ENCODE data around the gene KRTAP5-7.

The KRTAP5-7 gene

DNA sequence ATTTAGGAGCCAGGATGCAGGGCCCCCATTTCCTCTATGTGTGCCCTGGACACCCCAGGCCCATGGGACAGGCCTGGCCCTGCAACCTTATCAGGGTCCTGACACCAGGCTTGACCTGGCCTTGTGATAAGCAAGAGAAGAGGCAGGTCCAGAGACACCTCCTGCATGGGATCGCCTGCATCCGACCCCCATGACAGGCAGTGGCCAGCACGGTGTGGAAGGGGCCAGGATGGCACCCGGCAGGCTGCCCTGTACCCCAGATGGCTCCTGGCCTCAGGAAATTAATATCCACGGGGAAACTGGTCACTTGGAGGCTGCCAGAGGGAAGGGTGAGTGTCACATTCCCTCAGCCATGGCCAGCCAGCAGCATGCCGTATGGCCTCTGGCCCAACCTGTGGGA, 27.9 kb downstream of the KRTAP5-7 start:
- no peaks in the 10 kb centered on the region for H4K20me1 ChIP-seq (ENCODE audit: insufficient read depth, low read length)
- peaks cover 14% of the 10 kb centered on the region for H3K27me3 ChIP-seq (ENCODE audit: low read depth, low read length)
- no peak overlapping the region for H3K4me3 ChIP-seq (ENCODE audit: low read length)
- TF ChIP-seq, protein P1, sequence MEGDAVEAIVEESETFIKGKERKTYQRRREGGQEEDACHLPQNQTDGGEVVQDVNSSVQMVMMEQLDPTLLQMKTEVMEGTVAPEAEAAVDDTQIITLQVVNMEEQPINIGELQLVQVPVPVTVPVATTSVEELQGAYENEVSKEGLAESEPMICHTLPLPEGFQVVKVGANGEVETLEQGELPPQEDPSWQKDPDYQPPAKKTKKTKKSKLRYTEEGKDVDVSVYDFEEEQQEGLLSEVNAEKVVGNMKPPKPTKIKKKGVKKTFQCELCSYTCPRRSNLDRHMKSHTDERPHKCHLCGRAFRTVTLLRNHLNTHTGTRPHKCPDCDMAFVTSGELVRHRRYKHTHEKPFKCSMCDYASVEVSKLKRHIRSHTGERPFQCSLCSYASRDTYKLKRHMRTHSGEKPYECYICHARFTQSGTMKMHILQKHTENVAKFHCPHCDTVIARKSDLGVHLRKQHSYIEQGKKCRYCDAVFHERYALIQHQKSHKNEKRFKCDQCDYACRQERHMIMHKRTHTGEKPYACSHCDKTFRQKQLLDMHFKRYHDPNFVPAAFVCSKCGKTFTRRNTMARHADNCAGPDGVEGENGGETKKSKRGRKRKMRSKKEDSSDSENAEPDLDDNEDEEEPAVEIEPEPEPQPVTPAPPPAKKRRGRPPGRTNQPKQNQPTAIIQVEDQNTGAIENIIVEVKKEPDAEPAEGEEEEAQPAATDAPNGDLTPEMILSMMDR (IDR thresholded peaks at IDR 0.05; ENCODE audit: low read depth, low read length) = no peak
- no peak for TF ChIP-seq EZH2phosphoT487 (IDR thresholded peaks at IDR 0.05; ENCODE audit: low read depth)
- no peak overlapping the region for H3K27ac ChIP-seq (ENCODE audit: low read length)
- no peak overlapping the region for H2AFZ ChIP-seq (ENCODE audit: low read depth, low read length)
- H3K4me1 ChIP-seq (ENCODE audit: low read length) = peaks cover 25% of the 10 kb centered on the region
- no peak overlapping the region for H3K9ac ChIP-seq (ENCODE audit: low read length)
- no peaks in the 10 kb centered on the region for H3K9me3 ChIP-seq (ENCODE audit: insufficient read depth, low read length)
- H3K79me2 ChIP-seq (ENCODE audit: low read length) = no peaks in the 10 kb centered on the region
- no peak overlapping the region for H3K4me2 ChIP-seq (ENCODE audit: low read length)
- H3K36me3 ChIP-seq (replicated peaks; ENCODE audit: low read depth, low read length) = no peaks in the 10 kb centered on the region

DNA sequence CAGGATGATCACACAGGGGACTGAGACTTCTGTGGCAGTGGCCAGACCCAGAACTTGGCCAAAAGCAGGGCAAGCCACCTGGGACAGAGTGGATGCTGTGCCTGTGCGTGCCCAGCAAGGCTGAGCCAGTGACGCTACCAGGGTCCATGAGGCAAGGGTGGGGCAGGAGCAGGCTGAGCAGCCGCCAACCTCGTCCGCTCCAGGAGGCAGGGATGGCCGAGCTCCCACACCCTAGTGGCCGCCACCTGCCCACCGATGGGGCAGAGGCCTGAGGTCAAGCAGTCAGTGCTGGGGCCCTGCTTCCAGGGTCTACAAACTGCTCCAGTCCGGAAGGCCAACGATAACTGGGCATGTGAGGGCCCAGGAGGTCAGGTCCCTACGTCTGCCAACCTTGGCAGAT, 28.4 kb downstream of the KRTAP5-7 start:
- TF ChIP-seq, protein P1 (IDR thresholded peaks at IDR 0.05; ENCODE audit: low read depth, low read length) = no peak
- no peak for TF ChIP-seq EZH2phosphoT487 (IDR thresholded peaks at IDR 0.05; ENCODE audit: low read depth)

DNA sequence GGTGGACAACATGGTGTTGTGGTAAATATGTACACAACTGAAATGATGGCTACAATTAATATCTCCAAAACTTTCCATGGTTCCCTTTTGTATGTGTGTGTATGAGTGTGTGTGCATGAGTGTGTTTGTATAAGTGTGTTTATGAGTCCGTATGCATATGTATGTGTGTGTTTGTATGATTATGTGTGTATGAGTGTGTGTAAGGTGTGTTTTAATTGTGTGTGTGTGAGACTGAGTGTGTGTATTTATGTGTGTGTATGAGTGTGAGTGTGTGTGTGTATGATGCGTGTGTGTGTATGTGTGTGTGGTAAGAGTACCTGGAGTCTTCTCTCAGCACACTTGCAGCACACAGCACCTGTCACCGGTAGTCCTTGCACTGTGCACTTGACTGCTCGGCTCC, 29.0 kb downstream of the KRTAP5-7 start:
- no peaks in the 10 kb centered on the region for H3K79me2 ChIP-seq (ENCODE audit: low read length)
- H3K27ac ChIP-seq (ENCODE audit: low read length) = no peak overlapping the region
- H3K36me3 ChIP-seq (replicated peaks; ENCODE audit: low read depth, low read length) = no peaks in the 10 kb centered on the region
- H3K9ac ChIP-seq (ENCODE audit: low read length) = no peak overlapping the region
- H3K4me3 ChIP-seq (ENCODE audit: low read length) = no peak overlapping the region
- no peak overlapping the region for H3K4me2 ChIP-seq (ENCODE audit: low read length)
- H2AFZ ChIP-seq (ENCODE audit: low read depth, low read length) = no peak overlapping the region
- TF ChIP-seq, protein P1 (IDR thresholded peaks at IDR 0.05; ENCODE audit: low read depth, low read length) = no peak
- no peak for TF ChIP-seq EZH2phosphoT487 (IDR thresholded peaks at IDR 0.05; ENCODE audit: low read depth)
- H3K4me1 ChIP-seq (ENCODE audit: low read length) = peaks cover 15% of the 10 kb centered on the region
- H3K9me3 ChIP-seq (ENCODE audit: insufficient read depth, low read length) = no peaks in the 10 kb centered on the region
- no peaks in the 10 kb centered on the region for H4K20me1 ChIP-seq (ENCODE audit: insufficient read depth, low read length)
- H3K27me3 ChIP-seq (ENCODE audit: low read depth, low read length) = peaks cover 4% of the 10 kb centered on the region; the same call in 1 of the 2 replicates

More for the DNA sequence above, 28.4 kb downstream of the KRTAP5-7 start:
- H3K27me3 ChIP-seq (ENCODE audit: low read depth, low read length) = peaks cover 8% of the 10 kb centered on the region; the same call in 1 of the 2 replicates
- H2AFZ ChIP-seq (ENCODE audit: low read depth, low read length) = no peak overlapping the region
- H3K9me3 ChIP-seq (ENCODE audit: insufficient read depth, low read length) = no peaks in the 10 kb centered on the region
- no peaks in the 10 kb centered on the region for H3K79me2 ChIP-seq (ENCODE audit: low read length)
- no peak overlapping the region for H3K4me2 ChIP-seq (ENCODE audit: low read length)
- no peaks in the 10 kb centered on the region for H4K20me1 ChIP-seq (ENCODE audit: insufficient read depth, low read length)
- no peak overlapping the region for H3K27ac ChIP-seq (ENCODE audit: low read length)
- H3K9ac ChIP-seq (ENCODE audit: low read length) = no peak overlapping the region
- peaks cover 20% of the 10 kb centered on the region for H3K4me1 ChIP-seq (ENCODE audit: low read length)
- no peaks in the 10 kb centered on the region for H3K36me3 ChIP-seq (replicated peaks; ENCODE audit: low read depth, low read length)
- H3K4me3 ChIP-seq (ENCODE audit: low read length) = no peak overlapping the region

DNA sequence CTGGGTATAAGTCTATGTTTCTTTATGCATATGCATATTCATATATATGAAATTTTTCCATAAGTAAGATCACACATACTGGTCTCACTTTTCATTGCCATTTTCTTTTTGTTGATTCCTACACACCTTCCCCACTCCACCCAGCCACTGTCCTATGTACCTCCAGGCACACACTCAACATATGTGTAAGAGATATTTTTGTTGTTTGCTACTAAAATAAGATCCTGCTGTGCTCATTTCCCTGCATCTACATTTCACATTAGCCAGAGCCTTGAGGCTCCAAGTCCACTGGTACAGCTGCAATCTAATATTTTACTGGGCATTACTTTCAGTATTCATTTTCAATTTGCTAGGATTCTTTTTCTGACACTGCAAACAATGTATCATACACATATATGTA, 30.2 kb downstream of the KRTAP5-7 start:
- Histone ChIP-seq H3K27ac (ENCODE audit: low read length) (no peak overlapping the region), H3K27me3 (ENCODE audit: low read depth, low read length) (peaks cover 14% of the 10 kb centered on the region), H3K4me2 (ENCODE audit: low read length) (no peak overlapping the region), H2AFZ (ENCODE audit: low read depth, low read length) (no peak overlapping the region), H3K79me2 (ENCODE audit: low read length) (no peaks in the 10 kb centered on the region), H3K4me3 (ENCODE audit: low read length) (no peak overlapping the region), H3K36me3 (replicated peaks; ENCODE audit: low read depth, low read length) (no peaks in the 10 kb centered on the region), H3K4me1 (ENCODE audit: low read length) (peaks cover 2% of the 10 kb centered on the region), H3K9me3 (ENCODE audit: insufficient read depth, low read length) (no peaks in the 10 kb centered on the region), H4K20me1 (ENCODE audit: insufficient read depth, low read length) (no peaks in the 10 kb centered on the region), H3K9ac (ENCODE audit: low read length) (no peak overlapping the region)
- no peak for TF ChIP-seq EZH2phosphoT487 (IDR thresholded peaks at IDR 0.05; ENCODE audit: low read depth)
- TF ChIP-seq, protein P1 (IDR thresholded peaks at IDR 0.05; ENCODE audit: low read depth, low read length) = no peak
